LNCAP (cell line): ENCODE measurements around the gene TMEM202.

Source experiments
- TF ChIP-seq, protein P1 (sequence below): fragments of 450-650 bp; IDR thresholded peaks from 2 replicates; pipeline ENCODE4 v1.5.1; 2017; ENCODE audit warnings: mild to moderate bottlenecking

The TMEM202 gene, protein sequence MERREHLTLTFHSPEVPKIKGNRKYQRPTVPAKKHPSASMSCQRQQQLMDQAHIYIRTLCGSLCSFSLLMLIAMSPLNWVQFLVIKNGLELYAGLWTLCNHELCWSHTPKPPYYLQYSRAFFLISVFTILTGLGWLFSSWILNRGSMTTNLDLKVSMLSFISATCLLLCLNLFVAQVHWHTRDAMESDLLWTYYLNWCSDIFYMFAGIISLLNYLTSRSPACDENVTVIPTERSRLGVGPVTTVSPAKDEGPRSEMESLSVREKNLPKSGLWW

DNA sequence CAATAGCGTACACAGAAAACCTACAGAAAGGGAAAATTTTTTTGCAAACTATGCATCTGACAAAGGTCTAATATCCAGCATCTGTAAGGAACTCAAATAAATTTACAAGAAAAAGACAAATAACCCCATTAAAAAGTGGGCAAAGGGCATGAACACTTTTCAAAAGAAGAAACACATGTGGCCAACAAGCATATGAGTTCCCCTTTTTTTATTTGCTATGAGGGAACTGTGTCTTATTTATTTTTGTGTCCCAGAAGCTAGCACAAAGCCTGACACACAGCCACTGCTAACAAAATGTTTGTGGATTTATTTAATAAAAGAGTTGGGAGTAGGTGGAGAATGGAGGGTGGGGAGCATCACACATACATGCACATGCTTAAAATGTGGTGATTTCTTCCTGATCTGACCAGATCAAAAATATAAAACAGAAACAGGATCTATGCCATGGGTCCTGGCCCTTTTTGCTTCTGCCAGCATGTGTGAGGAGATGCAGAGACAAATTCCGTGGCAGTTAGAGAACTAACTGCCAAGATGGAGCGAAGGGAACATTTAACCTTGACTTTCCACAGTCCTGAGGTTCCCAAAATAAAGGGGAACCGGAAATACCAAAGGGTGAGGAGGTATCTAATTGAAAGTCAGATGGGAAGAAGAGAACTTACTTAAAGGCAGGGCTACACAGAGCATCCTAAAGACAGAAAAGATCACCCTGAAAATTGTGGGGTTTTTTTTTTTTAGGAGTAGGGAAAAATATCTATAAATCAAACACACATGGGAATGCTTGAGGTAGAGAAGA is at the start of gene TMEM202:
Gene TMEM202 (plus strand): TSS at position 510 of the 793 bp plus-strand sequence. CDS start 22 bp downstream, at position 532.
- TF ChIP-seq, protein P1, sequence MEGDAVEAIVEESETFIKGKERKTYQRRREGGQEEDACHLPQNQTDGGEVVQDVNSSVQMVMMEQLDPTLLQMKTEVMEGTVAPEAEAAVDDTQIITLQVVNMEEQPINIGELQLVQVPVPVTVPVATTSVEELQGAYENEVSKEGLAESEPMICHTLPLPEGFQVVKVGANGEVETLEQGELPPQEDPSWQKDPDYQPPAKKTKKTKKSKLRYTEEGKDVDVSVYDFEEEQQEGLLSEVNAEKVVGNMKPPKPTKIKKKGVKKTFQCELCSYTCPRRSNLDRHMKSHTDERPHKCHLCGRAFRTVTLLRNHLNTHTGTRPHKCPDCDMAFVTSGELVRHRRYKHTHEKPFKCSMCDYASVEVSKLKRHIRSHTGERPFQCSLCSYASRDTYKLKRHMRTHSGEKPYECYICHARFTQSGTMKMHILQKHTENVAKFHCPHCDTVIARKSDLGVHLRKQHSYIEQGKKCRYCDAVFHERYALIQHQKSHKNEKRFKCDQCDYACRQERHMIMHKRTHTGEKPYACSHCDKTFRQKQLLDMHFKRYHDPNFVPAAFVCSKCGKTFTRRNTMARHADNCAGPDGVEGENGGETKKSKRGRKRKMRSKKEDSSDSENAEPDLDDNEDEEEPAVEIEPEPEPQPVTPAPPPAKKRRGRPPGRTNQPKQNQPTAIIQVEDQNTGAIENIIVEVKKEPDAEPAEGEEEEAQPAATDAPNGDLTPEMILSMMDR, result no peak

DNA sequence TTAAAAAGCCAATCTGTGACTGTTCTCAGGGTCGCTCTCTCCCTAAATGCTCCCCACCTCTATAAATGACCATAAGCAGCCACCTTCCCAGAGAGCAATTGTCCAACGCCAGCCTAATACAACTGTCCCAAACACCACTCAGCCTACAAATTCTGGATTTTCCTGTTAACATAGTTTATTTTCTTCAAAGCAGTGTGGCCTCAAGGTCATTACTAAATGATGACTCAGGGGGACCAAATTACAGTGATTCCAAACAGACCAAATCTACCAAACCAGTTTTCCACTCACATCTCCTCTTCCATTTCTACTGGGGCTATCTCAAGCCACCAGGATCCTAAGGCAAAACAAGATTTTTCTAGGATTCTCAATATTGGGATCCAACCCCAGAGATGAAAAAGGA is 44.8 kb upstream of the TMEM202 start:
- TF ChIP-seq, protein P1, result no peak

DNA sequence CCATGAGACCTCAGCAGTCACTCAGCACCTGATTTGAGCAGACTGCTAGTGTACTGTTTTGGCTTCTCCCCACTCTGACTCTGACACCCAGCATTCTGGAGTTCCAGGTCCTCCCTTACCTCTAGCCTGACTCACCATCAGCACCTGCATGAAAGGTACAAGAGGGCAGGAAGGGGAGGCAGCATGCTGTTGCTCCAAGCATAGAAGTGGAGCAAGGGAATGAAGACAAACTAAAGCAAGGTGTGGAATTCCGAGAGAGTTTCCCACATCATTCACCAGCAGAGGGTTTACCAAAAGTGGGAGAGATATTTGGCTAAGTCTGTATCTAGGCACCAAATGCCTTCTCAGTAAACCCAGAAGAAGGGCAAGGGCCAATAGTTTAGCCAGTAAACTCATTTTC is 43.6 kb upstream of the TMEM202 start:
- TF ChIP-seq, protein P1, result no peak

DNA sequence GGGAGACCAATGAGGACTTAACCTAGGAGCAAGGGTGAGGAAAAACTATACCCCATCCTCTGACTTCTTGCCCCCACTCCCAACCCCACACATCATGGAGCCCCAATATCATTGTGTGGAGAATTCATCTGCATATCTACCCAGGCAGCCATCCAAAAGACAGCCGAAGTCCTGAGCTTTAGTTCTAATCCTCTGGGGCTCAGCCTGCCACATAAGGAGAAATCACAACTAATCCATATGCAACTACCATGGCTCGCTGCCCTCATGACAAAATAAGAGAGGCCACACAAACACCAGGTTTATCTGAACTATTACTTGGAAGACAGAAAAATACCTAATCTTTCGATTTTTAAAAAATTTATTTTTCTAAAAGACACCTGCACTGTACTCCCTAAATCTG is 40.0 kb upstream of the TMEM202 start:
- TF ChIP-seq, protein P1, result no peak

DNA sequence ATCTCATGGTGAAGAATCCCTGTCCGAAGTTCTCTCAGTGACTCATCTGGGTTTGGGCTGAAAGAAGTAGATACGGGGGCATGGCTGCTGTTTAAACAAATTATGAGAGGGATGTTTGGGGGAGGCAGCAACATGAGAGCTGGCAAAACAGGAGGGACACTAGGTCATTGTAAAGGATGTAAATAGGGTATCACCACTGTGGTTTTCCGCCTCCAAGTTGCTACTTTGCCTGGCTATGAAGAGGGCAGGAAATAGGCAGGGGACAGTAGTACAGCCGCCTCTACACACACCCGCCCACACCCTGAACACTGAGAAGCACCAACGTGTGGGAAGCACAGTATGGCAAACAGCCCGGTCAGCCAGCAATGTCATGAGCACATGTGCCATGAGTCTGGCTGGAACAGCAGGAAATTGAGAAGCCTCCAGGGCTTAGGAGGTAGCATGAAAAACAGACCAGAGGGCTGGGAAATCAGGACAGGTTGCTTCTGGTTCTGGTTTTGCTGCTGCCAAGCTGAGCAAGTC is 39.4 kb upstream of the TMEM202 start:
- TF ChIP-seq, protein P1, result no peak

DNA sequence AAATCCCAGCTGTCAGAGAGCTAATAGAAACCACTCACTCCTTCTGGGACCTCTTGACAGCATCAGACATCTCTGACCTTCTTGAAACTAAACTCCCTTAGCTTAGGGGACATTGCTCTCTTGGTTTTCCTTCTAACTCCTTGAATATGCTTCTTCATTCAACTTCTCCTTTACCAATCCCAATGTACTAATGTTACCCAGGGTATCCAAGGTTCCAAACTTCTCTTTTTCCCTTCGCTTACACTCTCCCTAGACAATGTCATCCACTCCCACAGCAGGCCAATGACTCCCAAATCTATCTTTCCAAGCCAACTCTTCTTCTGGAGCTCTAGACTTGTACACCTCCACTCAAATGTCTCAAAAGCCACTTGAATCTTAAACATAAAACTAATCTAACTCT is 36.9 kb upstream of the TMEM202 start:
- TF ChIP-seq, protein P1, result no peak

DNA sequence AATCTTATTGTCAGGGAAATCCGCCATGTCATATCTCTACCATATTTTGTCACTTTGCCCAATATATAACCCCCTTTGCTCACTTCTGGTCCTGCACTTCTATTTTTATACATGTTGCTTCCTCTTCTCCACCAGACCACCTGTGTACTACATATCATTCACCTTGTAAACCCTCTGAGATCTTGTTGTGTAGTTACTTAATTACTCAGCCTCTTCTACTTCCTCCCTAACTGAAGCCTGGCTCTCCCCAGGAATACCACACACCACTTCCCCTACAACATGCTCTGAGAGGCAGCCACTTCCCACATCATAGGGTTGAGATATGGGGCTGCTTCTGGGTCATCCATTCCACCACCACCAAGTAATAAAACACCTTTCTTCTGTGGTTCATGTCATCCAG is 32.3 kb upstream of the TMEM202 start:
- TF ChIP-seq, protein P1, result no peak
